Measurements from ENCODE around the gene SFTPA1.
"Not testable (repeated sequence)": the region's sequence is repeated elsewhere in the genome, so short reads cannot be mapped to it uniquely, and the experiment has no call there.

Gene SFTPA1

GRCh38 chr10:79611193-79611976, 646 bp downstream of the SFTPA1 start:
- DNase-seq (ENCODE audit: low spot score), result not testable (repeated sequence)

DNA sequence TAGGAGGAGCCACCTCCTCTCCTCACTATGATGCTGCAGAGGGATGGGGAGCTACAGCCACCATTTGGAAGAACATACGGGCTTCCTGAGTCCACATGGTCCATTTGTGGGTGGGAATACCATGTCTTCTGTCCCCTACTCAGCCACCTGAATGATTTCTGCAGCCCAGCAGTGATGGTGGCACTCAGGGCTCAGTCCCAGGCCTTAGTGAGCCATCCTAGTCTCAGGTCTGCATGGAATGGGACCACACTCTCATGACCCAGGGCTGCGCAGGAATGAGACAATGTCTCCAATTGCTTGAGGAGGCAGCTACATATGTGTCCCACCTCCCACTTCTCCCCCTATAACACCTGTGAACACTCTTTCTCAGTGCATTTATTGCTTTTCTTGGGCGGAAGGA, 4.8 kb downstream of the SFTPA1 start:
- DNase-seq (ENCODE audit: low spot score), result no peak

GRCh38 chr10:79616164-79616563, 5.4 kb downstream of the SFTPA1 start:
- no peak for DNase-seq (ENCODE audit: low spot score)

DNA sequence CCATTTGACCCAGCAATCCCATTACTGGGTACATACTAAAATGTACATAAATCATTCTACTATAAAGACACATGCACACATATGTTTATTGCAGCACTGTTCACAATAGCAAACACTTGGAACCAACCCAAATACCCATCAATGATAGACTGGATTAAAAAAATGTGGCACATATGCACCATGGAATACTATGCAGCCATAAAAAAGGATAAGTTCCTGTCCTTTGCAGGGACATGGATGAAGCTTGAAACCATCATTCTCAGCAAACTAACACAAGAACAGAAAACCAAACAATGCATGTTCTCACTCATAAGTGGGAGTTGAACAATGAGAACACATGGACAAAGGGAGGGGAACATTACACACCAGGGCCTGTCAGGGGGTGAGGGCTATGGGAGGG, 12.9 kb downstream of the SFTPA1 start:
- DNase-seq (ENCODE audit: low spot score), result not testable (repeated sequence)

DNA sequence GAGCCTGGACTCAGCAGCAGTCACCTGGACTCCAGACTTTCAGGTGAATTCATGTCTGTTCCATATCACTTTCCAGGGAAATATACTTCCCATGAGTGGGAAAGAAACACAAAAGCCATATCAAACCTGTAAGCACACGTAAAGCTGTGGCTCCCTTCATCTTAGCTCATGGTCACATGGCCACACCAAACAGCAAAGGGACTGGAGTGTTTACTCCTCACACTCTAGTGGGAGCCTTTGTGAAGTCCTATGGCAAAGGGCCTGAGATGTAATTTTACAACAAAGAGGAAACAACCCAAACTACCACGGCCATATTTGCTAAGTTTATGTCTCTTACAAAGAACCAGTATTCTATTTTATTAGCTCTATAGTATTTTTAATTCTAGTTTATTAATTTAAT, 16.3 kb downstream of the SFTPA1 start:
- DNase-seq (ENCODE audit: low spot score), result no peak

DNA sequence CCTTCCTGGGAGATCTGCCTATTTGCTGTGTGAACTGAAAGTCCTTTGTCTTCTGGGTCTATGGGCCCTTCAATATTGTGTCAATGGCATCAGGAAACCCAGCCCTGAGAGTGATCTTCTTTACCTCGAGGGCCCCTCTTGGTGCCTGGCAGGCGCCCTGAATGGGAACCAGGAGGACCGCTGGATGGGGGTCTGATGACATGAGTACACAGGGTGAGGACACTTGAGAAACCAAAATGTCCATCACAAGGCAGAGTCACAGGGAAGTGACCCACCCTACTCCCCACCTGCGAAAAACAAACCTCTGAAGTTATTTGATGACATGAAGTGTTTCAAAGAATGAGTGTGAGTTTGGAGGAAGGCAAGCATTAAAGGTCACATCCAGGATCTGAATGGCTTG, 17.3 kb downstream of the SFTPA1 start:
- DNase-seq (ENCODE audit: low spot score), result no peak

DNA sequence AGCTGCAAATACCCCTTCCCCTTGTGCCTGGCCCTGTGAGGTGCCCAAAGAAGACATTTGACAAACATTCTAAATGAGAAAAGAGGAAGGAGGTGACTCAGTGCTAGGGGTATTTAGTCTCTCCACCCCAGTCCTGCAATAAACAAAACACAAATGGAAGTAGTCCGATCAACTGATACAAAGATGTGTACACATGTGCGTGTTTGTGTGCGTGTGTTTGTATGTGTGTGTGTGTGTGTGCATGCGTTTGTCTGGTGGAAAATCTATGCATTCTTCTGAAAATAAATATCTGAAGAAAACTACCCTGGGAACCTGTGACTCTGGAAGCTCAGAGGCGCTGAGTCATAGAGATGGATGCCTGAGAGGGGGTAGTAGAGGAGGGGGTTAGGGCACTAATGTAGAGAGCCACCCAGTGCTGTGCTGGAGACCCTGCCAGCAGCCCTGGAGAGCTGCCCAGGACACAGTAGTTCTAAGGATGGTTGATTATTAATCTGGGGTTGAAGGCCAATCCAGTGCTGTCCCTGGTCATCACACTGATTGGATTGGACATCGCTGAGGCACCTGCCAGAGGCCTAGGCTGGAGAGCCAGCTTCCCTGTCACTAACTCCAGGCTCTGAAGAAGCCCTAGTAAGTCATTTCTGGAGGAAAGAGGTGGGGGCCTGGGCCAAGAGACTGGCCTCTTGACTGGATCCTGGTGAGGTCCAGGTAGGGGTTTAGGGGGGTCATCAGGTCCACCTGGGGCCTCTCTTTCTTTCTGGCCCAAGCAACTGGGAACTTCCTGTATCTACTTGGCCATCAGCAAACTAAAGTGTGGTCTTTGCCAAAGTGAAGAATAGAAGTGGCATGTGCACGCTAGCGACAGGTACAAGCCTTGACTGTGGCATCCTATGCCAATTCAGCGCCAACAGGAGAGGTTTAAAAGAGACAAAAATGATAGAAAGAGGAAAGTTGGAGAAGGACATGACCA, 18.5 kb downstream of the SFTPA1 start:
- DNase-seq (ENCODE audit: low spot score), result no peak

DNA sequence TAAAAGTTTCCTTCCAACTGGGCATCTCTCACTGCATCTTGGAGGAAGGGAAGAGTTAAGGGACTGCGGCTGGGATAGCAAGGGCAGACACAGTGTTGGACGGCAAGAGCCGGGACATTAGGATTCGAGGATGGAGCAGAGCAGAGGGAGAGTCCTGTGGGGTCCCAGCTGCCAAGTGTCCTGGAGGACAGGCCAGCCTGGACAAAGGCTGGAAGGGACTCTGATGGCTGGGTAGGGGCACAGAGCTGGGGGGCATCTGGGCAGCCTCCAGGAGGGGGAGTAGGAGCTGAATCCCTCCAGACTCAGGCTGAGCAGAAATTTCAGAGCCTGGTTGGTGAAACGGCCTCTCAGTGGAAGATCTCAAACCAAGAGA, 19.2 kb downstream of the SFTPA1 start:
- no peak for DNase-seq (ENCODE audit: low spot score)

GRCh38 chr10:79636654-79637199, 26.0 kb downstream of the SFTPA1 start:
- not testable (repeated sequence) for DNase-seq (ENCODE audit: low spot score)

DNA sequence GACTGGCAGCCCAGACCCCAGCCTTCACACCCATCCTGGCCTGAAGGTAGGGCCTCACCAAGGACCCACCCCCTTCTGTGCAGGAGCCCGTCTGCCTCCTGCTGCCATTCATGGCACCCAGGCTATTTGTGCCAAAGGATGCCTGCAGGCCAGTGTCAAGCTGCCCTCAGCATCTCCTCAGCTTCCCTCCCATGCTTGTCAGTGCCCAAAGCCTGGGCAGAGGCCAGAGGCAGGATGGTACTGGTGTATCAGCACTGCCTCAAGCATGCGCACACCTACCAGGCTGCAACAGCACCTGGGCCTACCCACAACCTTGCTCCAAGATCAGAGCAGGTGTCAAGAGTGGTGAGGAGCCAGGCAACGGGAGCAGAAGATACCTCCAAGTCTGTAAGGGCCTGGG, 27.6 kb downstream of the SFTPA1 start:
- no peak for DNase-seq (ENCODE audit: low spot score)

DNA sequence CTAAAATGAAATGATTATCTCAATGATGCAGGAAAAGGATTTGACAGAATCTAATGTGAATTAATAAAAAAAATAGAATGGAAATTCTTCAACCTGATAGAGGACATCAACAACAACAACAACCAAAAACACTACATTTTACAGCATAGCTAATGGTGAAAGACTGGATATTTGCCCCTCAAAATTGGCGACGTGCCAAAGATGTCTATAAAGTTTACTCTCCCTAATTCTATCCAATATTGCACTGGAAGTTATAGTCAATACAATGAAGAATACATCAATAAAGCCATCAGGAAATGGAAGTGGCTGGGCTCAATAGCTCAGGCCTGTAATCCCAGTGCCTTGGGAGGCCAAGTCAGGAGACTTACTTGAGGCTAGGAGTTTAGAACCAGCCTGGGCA, 42.0 kb downstream of the SFTPA1 start:
- DNase-seq (ENCODE audit: low spot score), result not testable (repeated sequence)

GRCh38 chr10:79663287-79663686, 52.5 kb downstream of the SFTPA1 start:
- DNase-seq (ENCODE audit: low spot score), result not testable (repeated sequence)

DNA sequence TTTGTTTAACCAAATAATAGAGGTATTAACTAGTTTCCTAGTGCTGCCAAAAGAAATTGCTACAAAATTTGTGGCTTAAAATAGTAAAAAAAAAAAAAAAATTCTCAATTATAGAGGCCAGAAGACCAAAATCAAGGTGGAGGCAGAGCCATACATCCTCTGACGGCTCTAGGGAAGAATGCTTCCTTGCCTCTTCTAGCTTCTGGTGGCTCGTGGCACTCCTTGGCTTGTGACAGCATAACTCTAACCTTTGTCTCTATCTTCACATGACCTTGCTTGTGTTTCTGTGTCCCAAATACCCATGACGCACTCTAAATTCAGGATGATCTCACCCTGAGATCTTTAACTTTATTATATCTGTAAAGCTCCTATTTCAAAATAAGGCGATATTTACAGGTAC, 53.9 kb downstream of the SFTPA1 start:
- not testable (repeated sequence) for DNase-seq (ENCODE audit: low spot score)

Measured in SW480 (cell line).